ENCODE measurements around the gene CDK15. TPM values are rescaled to one million over a fixed set of nuclear protein-coding genes. Genes with fewer than 3 reads are reported as not detected.

Gene CDK15
- total RNA-seq, 4 donors from 2014 or later: 0.75 to 3.6 (median 1.2) TPM

DNA sequence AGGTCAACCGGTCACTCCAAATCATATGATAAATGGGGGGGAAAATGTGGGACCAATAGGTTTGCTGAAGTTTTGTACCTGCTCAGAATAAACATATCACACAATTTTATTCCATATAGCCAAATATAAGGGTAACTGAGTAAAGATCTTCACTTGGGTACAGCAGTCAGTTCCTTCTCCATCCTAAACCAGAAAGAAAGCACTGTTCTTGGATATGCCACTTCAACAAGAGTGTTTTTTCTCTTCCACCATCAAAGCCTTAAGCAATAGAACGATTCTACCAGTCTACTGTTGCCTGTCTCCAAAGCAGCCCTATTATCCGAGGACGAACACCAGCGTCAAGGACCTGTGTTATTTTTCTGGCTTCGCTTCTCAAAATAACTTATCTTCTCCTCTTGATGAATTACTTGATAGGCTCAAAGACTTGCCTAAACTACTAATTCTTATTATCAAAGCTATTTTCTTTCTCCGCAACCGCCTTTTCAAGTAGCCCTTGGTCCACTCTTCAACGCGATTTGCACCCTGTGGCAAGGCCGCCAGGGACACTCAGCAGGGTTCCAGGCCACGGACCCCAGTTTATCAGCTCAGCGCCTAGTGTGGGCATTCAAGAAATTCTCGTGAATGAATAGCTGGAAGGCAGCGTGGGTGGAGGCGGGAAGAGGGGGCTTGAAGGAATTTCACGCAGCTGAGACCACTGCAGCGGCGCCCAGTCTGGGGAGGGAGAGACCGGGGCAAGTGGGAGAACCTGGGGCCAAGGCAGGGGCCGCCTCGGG, 26.2 kb upstream of the CDK15 start:
- ATAC-seq (ENCODE audit: low FRiP score) (peak; percentile 30), DNase-seq (ENCODE audit: low spot score) (no peak)
- TF ChIP-seq, protein P1, sequence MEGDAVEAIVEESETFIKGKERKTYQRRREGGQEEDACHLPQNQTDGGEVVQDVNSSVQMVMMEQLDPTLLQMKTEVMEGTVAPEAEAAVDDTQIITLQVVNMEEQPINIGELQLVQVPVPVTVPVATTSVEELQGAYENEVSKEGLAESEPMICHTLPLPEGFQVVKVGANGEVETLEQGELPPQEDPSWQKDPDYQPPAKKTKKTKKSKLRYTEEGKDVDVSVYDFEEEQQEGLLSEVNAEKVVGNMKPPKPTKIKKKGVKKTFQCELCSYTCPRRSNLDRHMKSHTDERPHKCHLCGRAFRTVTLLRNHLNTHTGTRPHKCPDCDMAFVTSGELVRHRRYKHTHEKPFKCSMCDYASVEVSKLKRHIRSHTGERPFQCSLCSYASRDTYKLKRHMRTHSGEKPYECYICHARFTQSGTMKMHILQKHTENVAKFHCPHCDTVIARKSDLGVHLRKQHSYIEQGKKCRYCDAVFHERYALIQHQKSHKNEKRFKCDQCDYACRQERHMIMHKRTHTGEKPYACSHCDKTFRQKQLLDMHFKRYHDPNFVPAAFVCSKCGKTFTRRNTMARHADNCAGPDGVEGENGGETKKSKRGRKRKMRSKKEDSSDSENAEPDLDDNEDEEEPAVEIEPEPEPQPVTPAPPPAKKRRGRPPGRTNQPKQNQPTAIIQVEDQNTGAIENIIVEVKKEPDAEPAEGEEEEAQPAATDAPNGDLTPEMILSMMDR (IDR thresholded peaks at IDR 0.05): no peak

DNA sequence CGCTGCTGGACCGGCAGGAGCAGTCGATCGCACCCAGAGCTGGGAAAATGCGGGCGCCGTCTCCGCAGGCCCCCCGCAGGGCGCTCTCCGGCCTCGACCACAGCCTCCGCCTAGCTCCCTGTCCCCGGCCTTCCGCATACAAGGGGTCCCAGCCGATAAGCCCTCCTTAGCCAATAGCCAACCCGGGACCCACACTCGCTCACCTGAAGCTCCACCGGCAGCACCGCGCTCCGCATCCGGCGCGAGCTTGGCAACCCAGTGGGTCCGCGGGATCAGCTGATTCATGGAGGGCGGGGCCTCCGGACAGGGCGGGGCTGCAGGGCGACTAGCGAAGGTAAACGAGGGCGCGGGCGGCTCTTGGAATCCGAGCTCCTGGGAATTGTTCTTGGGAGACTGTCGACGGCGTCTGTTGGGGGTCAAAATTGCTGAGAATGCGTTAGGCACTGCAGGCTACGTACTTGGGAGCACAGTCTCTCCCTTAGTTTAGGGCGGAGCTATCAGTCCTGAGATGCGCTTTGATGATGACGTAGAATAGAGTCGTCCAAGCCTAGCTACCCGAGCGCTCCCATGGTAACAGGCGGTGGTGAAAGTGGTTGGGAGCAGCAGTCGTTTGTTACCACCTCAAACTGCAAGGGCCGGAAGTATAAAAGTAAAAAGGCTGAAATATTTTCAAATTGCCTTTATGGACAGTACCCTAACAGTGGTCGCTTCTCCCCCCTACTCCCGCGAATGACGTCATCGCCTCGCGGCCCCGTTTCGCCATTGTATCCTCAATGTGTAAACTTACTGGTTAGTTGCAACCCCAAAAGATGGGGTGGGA, 25.5 kb upstream of the CDK15 start, which contains the start of gene ALS2:
ALS2 (minus strand) TSS at position 260 of the 820 bp plus-strand sequence. CDS start 12,048 bp downstream, outside the sequence.
- peak; percentile 99 for ATAC-seq (ENCODE audit: low FRiP score)
- TF ChIP-seq, protein P1 (IDR thresholded peaks at IDR 0.05): no peak

DNA sequence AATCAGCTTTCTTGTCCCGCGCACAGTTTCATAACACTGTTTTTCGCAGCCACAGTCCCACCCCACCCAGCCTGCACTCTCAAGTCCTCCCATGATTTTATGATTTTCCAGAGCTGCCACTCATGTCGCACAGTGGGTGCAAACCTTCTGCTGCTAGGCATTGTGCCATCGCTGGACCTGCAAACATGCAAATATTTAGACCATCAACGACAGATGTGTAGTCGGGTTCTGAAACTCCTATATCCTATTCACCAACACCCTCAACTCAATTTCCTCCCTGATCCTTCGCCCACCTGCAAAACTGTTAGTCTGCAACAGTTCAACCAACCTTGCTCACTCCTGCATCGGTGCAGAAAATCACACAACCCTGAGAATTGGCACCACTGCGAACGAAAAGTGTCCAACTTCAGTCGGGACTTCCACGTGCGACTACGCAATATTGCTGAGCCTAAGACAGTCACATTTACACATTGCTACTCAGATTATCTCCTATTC, 24.7 kb upstream of the CDK15 start:
- TF ChIP-seq, protein P1 (IDR thresholded peaks at IDR 0.05): no peak
- DNase-seq (ENCODE audit: low spot score): no peak
- ATAC-seq (ENCODE audit: low FRiP score): peak; percentile 0

More for the DNA sequence above, 25.5 kb upstream of the CDK15 start, which contains the start of gene ALS2:
- DNase-seq (ENCODE audit: low spot score): peak; percentile 95

DNA sequence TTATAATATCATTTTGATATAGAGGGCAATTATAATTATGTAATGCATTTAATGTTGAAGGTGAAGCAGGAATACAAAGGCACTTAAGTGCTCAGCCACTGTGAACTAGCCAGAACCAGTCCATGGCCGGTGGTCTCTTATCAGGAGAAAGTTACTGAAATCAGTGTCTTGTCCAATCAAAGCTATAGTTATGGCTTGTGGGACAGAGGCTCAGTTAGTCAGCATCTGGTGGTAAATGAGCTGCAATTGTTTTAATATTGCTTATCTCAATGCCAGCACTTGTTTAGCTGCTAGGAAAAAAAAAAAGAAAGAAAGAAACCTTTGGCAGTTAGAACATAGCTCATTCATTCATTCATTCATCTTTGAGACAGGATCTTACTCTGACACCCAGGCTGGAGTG, 21.8 kb upstream of the CDK15 start:
- ATAC-seq (ENCODE audit: low FRiP score) (no peak), DNase-seq (ENCODE audit: low spot score) (no peak)
- TF ChIP-seq, protein P1 (IDR thresholded peaks at IDR 0.05): no peak

DNA sequence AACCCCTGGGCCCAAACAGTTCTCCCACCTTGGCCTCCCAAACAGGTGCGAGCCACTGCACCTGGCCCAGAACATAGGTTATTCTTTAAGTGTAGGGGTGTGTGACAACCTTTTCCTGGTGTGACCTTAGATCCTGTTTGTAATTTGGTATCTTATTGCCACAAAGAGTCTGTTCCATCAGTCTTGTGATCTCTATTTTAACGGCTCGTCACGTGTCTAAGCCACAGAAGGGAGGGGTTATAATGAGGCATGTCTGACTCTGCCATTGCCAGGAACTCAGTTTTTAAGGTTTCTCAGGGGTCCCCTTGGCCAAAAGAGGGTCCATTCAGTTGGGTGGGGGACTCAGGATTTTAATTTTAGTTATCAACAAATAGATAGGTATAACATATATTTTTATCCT, 21.2 kb upstream of the CDK15 start:
- DNase-seq (ENCODE audit: low spot score) (no peak), ATAC-seq (ENCODE audit: low FRiP score) (no peak)
- TF ChIP-seq, protein P1 (IDR thresholded peaks at IDR 0.05): no peak

DNA sequence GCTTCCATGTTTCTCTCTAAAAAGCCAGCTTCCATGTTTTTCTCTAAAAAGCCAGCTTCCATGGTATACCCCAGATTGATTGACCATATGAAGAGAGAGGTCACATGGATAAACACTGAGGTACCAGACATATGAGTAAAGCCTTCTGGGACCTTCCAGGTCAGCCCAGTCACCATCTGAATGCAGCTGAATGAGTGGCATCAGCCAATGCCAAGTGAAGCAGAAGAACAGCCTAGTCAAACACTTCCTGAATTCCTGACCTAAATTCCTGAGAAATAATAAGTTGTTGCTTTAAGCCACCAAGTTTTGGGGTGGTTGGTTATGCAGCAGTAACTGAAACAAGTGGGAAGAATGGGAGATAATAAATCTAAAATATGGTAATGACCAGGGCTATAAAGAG, 19.9 kb upstream of the CDK15 start:
- TF ChIP-seq, protein P1 (IDR thresholded peaks at IDR 0.05): no peak
- no peak for DNase-seq (ENCODE audit: low spot score)
- ATAC-seq (ENCODE audit: low FRiP score): no peak

Measured in omental fat pad (tissue), 4 donors.